HL-60/S4 treated with retinoic acid at 250 ng/mL for 4 days and 3 days (cell line): ENCODE measurements around the gene CAPNS2.

Source experiments
- in situ Hi-C: fragments of 300-500 bp; cut with MboI; formaldehyde crosslinking; loops from 2 replicates; pipeline ENCODE4 v1.7.0; 2022; ENCODE audit warnings: low sequenced_read_pairs

Gene CAPNS2

DNA sequence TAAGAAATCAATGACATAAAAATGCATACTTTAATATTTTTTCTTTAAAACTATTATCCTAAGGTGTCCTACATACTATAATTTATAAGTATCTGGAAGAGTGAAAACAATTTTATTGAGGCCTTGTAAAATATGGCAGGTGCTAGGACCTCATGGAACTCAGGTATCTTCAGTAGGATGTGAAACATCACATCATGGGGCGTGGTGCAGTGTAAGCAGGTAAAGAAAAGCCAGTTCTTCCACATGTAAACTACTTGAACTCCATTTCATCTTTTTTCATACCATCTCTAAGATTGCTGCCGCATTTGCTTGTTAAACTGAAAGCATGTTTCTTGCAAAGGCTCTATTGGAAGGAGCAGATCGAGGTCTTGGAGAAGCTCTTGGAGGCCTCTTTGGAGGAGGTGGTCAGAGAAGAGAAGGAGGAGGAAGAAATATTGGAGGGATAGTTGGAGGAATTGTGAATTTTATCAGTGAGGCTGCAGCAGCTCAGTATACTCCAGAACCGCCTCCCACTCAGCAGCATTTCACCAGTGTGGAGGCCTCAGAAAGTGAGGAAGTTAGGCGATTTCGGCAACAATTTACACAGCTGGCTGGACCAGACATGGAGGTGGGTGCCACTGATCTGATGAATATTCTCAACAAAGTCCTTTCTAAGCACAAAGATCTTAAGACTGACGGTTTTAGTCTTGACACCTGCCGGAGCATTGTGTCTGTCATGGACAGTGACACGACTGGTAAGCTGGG is at the start of gene CAPNS2:
CAPNS2 (plus strand) TSS at position 253 of the 744 bp plus-strand sequence; CDS start at position 326, 73 bp downstream.
- in situ Hi-C loops, result no loop called here

GRCh38 chr16:55521792-55522191 is 44.7 kb upstream of the CAPNS2 start:
- in situ Hi-C loops, result no loop called here

DNA sequence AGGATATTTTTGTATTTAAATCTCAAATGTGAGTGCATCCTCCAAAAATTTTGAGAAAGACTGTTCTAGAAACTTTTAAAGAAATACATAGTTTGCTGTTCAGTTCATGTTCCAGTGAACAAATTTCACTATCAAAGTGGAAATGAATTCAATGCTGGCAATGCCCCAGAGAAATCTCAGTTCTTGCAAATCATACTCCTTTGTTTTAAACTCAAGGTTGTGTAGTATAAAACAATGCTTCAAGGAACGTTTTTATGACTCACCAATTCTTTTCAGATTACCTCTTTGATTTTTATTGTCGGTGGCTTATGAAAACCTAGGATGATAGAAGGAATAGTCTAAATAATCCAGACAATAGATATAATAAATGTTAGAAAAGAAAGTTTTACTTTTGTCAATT is 40.0 kb upstream of the CAPNS2 start:
- in situ Hi-C loops, result no loop called here

DNA sequence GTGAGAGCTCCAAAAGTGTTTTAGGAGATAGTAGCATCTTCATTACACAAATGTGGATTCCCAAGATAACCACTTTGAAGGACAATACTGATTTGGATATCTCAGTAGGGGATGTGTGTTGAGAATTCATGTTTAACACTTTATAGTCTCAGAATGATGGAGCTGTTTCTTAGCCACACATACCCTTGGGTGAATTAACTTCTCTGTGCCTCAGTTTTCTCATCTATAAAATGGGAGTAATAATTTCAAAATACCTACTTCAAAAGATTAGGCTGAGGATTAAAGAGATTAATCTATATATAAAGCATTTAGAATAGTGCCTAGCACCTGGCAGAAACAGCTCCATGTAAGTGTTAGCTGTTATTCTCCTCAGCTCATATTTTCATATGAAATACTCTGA is 38.6 kb upstream of the CAPNS2 start:
- in situ Hi-C loops, result no loop called here

DNA sequence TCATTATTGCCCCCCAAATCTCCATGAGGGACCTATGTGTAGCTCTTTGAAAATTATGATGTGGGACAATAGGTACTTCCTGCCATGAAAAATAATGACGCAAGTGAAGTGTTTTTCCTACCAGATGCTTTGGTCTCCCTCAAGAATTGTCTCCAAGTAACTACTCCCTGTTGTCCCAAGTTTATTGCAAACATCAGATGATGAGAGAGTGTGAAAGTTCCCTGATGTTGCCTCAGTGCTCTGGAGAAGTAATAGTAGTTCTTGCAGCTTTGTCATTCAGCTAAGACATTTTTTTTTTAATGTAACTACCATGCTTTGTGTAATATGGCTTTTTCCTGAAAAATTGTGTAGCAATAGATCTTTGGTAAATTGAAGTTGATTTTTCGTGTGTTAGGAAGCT is 37.5 kb upstream of the CAPNS2 start:
- in situ Hi-C loops, result no loop called here

DNA sequence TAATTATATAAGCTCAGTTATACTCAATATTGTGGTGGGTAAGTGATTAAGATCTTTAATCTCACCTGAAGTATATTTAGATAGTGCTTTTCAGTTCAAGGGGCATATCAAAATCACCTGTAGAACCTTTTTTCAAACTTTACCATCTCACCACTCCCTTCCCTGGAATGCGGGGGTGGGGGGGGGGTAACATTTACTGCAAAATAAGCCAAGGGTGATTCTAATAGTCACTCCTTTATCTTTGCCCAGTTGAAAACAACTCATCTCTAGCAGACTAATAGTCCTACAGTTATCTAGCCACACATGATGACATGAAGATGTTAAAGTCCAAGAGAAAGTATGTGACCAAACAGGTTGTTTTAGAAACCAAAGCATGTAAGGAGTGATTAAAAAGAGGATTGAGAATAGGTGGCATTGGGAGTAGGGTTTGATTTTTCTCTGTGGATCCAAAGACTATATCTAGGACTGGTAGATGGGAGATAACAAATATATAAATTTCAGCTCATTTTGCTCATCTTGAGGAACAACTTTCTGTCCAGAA is 36.1 kb upstream of the CAPNS2 start:
- in situ Hi-C loops, result no loop called here

DNA sequence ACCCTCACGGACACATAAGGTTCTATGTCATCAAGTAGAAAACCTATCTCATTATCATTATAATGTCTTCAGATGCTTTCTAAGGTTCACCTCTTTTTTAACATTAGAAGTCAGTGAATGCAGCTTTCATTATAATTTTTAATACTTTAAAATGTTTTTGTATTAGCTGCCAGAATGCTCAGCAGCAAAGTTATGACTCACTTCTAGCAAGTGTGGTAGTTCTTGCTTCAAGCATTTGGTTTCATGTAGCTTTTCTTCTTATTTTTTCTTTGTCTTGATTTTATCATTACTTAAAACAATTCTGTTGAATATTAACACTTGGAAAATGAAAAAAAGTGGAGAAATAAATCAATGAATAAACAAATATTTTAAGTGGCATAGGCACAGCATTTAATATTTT is 34.3 kb upstream of the CAPNS2 start:
- in situ Hi-C loops, result no loop called here

GRCh38 chr16:55534756-55535155 is 31.7 kb upstream of the CAPNS2 start:
- in situ Hi-C loops, result no loop called here

DNA sequence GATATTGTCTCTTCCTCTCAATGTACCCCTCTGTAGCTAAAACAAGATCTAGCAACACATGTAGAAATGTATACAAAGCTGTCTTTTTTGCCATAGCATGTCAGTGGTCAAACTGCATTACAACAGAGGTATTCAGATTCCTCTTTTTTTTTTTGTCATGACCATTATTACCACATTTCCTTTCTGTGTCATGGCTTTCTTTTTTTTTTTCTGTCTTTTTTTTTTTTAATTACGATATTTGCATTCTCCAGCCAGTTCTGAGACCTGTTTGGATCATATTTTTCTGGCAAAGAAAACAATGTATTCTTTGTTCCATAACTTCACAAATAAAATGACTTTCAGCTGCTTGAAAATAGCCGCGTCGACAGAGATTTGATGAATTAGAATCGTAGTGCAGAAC is 27.4 kb upstream of the CAPNS2 start:
- in situ Hi-C loops, result no loop called here

- in situ Hi-C loops, result no loop called here
Measured at GRCh38 chr16:55539488-55539887, 27.0 kb upstream of the CAPNS2 start.

GRCh38 chr16:55540221-55540620 is 26.3 kb upstream of the CAPNS2 start:
- in situ Hi-C loops, result no loop called here

- in situ Hi-C loops, result no loop called here
Measured at GRCh38 chr16:55542459-55543082, 23.9 kb upstream of the CAPNS2 start.

DNA sequence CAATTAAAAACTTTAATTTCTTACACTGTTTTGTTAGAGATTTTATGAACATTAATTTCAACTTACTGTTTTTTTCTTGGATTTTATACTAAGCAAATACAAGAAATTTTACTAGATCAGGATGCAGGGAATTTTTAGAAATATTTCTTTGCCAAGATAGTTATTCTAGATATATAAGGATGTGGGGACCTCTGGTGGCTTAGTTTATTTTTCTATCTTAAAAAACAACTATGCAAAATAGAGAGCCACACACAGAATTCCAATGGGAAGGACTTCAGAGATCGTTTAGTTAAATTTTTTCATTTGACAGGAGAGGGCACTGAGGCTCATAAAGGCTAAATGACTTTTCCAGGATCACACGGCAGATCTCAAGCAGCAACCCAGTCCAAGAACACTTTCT is 23.0 kb upstream of the CAPNS2 start:
- in situ Hi-C loops, result no loop called here

DNA sequence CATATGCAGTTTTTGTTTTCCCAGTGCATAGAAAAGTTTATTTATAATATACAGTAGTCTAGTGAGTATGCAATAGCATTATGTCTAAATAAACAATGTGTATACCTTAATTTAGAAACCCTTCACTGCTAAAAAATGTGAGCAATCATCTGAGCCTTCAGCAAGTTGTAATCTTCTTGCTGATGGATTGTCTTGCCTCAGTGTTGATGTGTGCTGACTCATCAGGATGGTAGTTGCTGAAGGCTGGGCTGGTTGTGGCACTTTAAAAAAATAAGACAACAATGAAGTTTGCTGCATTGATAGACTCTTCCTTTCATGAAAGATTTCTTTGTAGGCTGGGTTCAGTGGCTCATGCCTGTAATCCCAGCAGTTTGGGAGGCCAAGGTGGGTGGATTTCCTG is 13.9 kb upstream of the CAPNS2 start:
- in situ Hi-C loops, result no loop called here

GRCh38 chr16:55555436-55555835 is 11.0 kb upstream of the CAPNS2 start:
- in situ Hi-C loops, result no loop called here

DNA sequence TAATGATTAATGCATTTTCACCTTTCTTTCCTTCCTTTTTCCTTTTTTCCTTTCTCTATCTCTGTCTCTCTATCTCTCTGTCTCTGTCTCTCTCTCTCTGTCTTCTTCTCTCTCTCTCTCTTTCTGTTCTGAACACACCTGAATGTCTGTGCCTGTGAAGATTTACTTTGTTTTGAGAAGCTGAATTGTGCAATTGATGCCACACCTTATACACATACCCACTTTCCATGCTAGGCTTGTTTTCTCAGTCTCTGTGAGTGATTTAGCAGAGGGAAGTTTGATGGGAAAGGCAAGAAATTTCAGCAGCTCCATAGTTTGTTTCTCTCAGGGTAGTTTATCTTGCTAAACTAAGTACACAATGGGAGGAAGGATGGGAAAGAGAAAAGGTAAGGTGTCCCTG is 9.3 kb upstream of the CAPNS2 start:
- in situ Hi-C loops, result no loop called here

DNA sequence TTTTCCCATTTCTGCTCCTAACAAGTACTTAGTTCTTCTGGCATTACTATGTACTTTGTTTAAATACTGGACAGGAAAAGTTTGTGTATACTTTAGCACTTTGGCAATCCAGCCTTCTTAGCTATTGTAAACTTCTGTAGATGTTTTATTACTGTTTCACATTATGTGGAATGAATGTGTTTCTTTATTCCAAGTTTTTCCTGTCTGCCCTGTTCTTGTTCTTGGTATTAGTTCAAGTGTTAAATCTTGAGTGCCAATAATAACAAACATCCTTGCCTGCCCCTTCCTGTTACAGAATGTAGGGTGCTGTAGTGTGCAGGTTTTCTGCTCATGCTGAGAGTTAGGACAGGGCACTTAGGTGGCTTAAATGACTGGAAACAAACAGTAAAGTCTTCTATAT is 7.3 kb upstream of the CAPNS2 start:
- in situ Hi-C loops, result no loop called here

DNA sequence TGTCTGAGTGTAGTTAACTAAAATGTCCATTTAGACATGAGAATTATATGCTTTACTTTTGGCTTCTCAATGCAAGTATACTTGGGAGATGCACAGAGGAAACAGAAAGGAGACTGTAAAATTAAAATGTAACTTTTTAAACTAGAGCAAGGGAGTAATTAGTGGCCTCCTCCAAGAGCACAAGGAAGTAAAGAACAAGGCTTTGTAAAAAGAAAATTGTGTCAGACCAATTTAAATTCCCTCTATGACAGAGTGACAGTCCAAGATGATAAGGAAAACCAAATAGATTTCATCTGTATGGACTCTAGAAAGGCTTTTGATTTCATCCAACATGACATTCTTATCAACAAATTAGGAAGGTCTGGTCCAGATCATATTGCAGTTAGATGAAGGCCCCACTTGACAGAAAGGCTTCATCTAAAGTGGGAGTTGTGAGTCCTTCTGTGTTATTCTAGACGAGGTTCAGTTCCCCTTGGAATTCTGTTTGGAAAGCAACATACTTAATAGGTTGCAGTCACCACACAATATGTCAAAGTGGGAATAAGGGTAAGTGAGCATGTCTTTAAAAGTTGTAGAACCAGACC is 6.5 kb upstream of the CAPNS2 start:
- in situ Hi-C loops, result no loop called here

DNA sequence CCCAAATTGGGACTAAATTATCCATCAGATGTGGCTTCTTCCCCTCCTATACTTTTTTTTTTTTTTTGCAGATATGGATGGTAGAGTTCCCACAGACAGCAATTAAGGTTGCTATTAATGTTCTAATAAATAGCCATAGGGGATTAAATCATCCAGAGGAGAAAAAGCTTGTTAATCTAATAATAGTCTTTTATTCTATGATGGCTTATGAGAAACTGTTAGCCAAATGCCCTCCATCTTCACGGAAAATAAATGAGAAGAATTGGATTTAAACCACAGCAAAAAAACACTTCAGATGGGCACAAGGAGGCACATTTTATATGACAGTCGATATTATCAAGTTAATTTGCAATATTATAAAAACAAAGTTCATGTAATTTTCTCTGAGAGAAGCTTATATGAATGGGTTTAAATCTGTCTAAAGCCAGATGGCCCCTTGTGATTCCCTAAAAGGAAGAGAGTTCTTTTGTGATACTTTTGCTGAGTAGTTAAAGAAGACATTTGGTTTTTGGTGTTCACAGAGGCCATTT is 5.1 kb upstream of the CAPNS2 start:
- in situ Hi-C loops, result no loop called here

- in situ Hi-C loops, result no loop called here
Measured at GRCh38 chr16:55562936-55563335, 3.5 kb upstream of the CAPNS2 start.

DNA sequence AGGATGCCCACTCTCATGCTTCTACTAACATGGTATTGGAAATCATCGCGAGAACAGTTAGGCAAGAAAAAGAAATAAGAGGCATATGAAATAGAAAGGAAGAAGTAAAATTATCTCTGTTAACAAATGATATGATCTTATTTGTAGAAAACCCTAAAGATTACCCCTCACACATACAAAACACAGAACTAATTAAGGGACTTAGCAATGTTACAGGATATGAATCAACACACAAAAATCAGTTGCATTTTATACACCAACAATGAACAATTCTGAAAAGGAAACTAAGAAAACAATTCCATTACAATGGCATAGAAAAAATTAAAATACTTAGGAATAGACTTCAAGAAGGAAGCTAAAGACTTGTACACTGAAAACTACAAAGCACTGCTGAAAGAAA is 2.7 kb upstream of the CAPNS2 start:
- in situ Hi-C loops, result no loop called here

- in situ Hi-C loops, result no loop called here
Measured at GRCh38 chr16:55565086-55565485, 1.4 kb upstream of the CAPNS2 start.
